SKM-1 (cell line): Measurements from ENCODE around the gene HIVEP3.

Experiments
- DNase-seq: peaks from one replicate; lab custom pipeline; 2025; ENCODE audit not compliant: unreplicated experiment; lab: John Stamatoyannopoulos, UW

Gene HIVEP3

DNA sequence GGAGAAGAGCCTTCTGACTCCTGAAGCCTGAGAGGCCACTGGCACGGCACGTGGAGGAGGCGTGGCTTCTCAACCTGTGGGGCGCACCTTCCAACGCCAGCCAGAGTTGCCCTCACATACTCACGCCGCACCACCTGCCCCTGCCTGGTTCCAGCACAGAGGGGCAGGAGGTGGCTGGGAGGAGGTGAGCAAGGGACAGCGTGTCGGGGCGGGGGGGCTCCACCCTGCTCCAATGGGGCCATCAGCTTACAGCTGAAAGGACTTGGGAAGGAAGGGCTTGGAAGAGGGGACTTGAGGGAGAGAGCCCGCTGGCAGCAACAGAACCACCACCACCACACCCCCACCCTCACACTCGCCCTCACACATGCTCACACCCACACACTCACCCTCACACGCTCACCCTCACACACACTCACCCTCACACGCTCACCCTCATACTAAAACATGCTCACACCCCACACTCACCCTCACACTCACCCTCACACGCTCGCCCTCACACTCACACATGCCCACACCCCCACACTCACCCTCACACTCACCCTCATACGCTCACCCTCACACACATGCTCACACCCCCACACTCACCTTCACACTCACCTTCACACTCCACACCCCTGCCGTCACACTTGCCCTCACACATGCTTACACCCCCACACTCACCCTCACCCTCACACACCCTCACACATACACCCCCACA, 392.7 kb downstream of the HIVEP3 start:
- no peak for DNase-seq

DNA sequence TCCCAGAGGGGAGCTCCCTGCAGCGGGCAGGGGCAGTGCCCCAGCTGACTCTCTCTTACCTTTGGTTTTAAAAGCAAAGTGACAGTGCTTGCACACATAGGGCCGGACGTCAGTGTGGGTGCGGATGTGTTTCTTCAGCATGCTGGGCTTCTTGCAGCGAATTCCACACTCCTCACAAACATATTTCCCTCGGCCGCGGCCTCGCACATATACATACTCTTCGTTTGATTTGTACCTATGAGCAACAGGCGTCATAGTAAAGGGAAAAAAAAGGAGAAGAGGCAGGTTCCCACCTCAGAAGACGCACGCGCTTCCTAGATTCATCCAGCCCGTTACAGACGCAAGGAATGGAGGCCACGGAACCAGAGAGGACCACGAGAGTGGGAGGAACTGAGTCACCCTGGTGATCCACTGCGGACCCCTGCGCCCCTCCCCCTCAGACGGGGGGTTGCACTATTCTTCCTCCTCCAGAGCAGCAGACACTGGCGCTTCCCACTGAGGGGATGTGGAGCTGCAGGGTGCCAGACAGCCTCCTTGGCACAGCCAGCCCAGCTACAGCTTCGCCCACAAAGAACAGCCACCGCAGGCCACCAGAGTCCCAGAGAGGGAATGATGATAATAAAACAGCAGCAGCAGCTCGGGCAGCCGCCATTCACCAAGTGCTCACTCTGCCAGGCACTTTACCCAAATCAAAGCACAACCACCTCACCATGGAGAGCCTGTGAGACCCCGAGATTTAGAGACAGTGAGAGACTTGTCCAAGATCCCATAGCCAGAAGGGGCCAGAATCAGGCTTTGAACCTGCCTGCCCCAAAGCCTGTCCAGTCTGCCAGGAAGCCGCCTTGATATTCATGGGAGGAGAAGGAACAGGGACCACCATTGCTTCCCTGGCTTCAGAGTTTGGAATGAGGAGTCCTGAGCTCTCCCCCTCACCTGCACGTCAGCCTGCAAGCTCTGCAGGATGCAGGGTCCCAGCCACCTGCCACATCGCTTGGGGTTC, 393.7 kb downstream of the HIVEP3 start:
- DNase-seq: no peak

DNA sequence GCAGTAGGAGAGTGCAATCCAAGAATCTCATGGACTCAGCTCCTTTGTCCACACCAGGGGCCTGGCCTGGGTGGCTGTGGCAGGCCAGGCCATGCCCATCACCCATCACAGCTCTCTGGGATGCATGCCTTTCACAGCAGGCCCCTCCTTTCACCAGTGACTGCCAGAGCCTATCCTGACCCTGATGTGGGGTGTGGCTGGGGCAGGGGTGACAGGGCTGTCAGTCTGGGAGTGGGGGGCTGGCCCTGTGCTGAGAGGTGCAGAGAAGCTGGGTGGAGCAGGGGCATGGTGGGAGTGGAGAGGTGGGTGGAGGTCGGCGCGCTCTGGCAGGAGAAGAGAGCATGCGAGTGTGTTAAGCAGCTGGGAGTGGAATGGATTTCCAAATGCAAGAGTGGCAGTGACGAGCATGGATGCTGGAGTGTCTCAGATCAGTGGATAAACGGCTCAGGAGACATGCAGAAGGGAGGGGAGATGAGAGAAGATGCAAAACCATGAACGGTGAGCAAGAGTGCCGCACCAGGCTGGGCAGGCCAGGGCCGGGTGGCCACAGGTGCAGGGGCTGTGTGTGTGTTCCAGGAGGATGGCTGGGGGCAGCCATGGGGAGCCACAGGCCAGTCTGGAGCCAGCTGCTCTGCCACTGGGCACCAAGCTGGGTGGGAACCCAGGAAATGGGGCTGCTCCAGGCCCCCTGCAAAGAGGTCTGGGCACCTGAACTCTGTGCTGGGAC, 394.6 kb downstream of the HIVEP3 start:
- DNase-seq: no peak

DNA sequence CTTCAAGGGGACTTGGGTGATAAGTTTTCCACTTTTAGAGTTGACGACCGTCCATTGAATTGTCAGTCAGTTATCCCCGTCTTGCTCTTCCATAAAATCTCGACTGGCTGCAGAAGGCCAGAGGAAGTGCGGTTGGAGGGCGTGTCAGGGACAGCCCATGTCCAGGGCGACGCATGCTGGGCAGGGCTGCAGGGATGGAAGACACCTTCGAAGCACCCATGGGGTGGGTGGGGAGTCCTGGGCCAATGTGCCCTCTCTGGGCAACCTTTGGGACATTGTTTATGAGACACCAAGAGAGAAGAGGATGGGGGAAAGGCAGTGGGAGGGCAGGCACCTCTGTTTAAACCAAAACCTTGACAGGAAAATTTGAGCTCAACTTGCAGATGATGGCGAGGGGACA, 395.7 kb downstream of the HIVEP3 start:
- no peak for DNase-seq

DNA sequence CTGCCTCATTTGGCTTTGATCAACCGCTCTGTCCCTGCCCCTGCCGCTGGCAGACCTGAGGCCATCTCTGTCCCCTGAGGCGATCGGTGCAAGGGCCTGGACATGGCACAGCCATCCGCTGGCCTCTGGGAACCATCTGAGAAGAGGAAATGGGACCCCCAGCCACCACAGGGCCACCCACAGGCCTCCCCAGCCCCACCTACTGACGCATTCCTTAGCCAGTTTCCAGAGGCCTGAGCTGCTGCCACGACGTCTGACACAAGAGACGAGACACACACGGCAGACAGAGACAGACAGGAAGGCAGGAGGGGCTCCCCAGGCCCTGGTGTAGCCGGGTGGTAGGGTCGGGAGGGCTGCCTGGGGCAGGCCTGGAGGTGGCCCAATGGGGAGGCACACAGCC, 397.0 kb downstream of the HIVEP3 start:
- no peak for DNase-seq

DNA sequence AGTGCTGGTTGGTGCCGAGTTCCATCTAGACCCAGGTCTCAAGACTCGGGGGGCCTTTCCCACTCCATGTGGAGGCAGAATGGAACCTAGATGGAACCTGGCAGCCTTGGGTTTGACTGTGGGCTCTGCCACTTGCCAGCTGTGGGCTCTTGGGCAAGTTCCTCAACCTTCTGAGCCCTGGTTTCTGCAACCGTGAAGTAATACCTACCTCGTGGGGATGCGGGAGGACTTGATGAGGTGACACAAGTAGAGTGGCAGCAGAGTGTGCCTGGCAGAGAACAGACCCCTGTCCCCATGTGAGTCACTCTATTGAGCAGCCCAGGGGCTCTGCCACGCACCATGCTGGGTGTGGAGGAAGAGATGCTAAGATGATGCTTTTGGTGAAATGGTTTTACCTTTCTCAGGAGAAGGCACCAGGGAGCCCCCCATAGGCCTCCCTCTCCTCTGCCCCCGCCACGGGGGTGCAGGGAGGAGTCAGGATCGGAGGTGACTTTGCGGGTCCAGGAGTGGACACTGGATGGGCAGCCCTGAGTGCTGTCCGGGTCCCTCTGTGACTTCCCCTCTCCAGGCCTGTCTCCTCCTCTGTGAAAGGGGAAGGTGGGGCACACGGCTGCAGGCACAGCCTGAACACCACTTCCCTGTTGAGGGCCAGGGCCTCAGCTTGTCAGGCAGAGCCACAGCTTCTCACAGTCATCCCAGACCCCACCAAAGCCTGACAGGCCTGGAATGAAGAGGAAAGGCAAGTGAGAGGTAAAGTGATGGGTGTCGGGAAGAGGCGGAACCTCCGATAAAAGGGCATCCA, 397.6 kb downstream of the HIVEP3 start:
- peak; percentile 36 for DNase-seq

DNA sequence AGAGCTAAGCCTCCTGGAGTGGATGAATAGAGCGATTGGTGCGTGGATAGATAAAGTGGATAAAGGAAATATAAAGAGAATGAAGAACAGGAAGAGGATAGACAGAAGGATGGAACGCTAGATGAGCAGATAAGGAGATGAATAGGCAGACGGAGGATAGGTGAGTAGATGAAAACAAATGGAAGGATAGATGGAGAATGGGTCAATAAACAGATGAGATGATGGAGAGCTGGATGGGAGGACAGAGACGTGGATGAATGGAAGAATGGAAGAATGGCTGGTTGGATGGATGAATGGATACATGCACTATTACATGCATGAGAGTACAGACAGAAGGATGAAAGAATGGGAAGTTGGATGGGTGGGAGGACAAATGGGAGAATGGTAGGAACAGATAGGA, 399.1 kb downstream of the HIVEP3 start:
- no peak for DNase-seq

DNA sequence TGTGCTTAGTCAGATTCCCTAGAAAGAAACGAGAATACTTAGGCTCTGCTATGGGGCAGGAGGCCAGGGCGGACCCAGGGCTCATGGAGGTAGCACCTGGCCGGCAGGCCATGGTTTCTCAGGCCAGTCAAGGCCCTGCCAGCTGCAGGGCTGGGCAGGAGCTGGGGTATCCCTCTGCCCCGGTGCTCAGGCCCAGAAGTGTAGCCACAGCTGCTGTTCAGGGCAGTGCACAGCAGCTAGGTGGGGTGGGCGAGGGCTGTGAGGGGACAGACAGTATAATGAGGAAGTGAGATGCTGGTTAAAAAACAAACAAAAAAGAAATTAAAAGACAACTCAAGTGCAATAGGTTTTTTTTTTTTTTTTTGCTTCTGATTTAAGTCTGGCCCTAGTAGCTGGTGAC, 400.3 kb downstream of the HIVEP3 start:
- DNase-seq: no peak

DNA sequence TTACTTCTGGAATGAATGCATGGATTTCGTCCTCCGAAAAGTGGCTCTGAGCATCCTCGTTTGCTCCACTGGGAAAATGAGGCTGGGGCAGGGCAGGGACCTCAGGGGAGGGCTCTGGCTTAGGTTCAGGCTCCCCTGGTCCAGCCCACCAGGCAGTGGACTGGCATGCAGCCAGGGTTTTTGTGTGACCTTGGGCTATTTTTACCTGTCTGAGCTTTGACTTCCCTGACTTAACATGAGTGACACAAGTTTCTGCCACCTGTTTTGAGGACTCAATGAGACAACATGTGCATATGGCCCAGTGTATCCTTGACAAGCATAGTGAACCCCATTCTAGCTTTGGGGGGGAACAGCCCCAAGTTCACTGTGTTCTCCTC, 401.7 kb downstream of the HIVEP3 start:
- no peak for DNase-seq

DNA sequence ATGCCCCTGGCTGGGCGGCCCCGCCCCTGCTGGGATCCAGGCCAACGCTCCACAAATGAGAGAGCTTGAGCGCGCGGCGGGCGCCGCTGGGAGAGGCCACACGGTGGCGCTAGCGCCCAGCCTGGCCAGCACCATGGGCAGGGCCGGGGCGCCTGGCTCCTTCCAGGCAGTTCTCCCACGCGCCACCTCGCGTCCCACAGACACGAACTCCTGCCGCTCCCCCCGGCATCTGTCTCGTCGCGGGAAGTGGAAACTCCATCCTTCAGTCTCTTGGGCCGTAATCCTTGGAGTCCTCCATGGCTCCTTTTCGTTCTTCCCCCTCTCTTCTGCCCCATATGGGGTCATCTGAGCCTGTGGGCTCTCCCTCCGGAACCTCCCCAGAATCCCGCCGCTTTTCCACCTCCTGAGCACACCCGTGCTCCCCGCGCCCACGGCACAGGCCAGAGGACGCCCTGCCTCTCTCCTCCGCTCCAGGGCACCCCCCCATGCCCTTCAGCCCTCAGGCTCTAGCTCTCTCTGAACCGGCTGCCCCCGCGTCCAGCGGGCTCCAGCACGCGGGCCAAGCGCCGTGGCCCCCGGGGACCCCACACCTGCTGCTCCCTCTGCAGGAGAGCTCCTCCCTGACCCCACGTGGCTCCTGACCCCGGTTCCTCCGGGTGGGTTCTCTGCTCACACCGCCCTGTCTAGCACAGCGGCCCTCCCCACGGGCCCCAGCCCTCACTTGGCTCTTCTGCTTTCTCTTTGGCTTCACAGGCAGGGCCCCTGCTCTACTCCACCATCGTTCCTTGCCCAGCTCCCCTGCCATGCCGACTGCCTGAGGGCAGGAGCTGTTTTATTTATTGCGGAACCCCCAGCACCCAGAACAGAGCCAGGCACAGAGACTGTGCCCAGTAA, 402.3 kb downstream of the HIVEP3 start:
- DNase-seq: peak; percentile 64

DNA sequence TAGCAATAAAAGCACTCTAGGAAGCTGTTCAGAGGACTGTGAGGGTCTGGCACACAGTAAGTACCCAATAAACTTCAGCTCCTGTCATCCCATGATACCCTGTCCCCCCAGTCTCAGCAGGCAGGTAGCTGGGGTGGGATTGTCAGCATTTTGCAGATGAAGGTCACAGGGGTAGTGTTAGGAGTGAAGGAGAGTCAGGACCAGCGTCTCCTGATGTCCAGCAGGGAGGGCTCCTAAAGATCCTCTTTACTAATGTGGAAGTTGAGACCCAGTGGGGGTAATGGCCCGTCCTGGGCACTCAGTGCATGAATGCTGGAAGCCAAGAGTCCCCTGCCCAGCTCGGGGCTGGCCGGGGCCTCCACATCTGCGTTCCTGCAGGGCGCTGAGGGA, 402.9 kb downstream of the HIVEP3 start:
- no peak for DNase-seq

DNA sequence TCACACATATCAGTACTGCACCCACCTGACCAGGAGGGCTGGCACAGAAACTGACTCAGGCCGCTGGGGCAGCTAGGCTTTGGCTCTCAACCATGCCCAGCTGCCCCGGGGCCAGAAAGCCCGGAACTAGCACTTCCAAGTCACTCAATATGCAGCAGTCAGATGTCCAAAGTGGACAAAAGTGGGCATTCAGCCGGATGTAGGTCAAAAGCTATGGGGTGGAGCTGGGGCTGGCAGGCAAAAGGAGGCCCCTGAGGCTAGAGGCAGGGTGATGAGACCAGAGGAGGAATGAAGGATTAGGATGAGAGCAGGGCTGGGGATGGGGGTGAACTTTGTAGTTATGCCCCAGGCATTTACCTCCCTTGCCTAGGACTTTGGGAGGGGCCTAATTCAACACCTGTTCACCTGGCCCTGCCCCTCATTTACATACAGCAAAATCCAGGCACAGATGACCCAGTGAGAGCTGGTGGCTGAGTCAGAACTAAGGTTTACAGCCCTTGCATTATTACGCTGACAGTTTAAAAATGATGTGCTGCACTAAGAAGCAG, 403.5 kb downstream of the HIVEP3 start:
- DNase-seq: no peak

DNA sequence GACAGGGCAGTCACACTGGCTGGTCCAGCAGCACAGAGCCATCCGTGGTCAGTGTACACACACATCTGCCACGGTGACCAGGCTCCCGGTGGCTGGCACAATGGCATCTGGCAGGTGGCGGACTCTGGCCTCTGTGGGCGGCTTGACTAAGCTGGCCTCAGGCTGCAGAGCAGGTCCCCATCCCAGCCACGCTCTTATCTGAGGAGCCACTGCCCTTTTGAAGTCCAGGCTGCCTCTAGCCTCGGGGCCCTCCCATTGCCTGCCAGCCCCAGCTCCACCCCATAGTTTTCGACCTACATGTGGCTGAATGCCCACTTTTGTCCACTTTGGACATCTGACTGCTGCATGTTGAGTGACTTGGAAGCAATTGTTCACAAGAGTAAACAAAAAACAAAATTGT, 404.3 kb downstream of the HIVEP3 start:
- DNase-seq: no peak

DNA sequence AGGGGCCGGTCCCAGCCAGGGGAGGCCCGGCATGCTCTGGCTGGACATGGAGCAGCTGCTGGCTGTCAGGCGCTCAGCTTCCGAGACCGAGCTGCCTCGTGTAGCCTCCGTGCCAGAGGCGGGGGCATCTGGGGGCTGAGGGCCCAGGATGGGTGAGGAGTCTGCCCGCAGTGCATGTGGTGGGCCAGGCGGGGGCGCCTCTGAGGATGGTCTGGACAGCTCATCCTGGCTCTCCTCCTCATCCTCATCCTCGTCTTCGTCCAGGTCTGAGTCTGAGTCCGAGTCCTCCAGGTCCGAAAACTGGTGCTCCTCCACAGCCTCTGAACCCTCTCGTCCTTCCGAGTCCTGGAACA, 405.4 kb downstream of the HIVEP3 start:
- no peak for DNase-seq

DNA sequence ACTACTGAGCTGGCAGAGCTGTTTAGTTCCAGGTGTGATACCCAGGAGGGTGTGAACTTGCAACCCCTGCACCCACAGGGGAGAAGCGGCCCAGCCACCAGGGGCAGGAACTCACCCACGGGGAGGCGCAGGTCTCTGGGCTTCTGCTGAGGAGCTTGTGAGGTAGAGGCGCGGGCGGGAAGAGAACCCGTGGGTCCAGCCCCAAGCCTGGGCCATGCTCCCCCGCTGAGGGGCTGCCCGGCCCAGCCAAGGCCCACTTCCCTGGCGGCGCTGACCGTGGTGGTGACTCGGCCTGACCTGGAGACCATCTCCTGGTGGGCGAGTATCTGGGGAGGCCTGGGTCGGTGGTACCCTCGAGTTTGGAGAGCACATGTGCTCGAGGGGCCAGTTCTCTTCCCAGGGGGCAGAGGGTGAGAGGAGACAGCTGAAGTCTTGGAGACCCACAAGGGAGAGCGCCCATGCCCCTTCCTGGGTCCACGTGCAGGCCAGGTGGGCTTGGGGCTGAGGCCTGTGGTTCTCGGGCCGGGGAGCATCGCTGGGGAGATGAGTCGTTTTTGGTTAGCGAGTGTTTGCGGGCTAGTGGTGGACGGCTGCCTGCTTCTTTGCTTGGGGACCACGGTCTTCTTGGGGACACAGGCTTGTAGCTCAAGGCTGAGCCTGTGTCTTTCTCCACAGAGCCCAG, 405.9 kb downstream of the HIVEP3 start:
- DNase-seq: no peak

DNA sequence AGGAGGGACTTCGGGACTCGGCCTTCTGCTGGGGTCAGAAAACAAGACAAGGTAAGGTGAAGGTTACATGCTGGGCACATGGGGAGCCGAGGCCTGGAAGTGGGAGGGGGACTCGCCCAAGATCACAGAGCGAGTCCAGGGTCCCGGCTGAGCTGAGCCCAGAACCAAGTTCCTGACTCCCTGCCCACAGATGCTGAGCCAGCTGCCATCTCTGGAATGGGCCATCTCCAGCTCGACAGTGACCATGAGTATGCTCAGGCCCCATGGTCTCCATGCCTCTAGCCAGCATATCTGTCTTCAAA, 407.5 kb downstream of the HIVEP3 start:
- DNase-seq: no peak

DNA sequence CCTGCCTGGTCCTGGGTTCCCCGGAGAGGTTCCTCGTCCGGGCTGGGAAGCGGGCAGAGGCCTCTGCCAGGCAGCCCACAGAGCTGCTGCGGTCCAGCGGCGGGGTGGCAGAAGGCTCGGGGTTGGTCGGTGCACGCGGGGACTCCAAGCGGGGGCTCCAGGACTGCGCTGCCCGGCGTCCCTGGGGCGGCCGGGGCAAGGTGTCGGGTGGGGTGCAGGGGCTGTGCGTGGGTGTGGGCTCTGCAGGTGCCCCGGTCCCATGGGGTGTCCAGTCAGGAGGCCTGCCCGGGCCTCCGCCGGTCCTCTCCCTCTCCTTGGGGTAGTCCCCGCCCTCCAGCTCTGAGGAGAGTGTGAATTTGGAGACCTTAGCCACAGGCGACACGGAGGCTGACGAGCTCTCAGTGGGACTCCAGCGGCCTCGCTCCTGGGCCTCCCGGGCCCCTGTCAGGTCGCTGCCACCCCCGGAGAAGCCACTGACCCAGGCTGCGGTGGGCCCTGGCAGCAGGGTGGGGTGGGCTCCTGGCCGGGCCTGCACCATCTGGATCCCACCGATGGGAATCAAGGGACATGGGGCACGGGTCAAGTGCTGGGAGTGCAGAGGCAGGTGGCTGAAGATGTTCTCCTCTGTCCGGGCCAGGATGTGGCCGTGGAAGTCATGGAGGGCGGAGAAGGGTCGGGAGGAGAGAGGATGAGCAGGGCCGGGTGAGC, 408.0 kb downstream of the HIVEP3 start:
- DNase-seq: no peak

DNA sequence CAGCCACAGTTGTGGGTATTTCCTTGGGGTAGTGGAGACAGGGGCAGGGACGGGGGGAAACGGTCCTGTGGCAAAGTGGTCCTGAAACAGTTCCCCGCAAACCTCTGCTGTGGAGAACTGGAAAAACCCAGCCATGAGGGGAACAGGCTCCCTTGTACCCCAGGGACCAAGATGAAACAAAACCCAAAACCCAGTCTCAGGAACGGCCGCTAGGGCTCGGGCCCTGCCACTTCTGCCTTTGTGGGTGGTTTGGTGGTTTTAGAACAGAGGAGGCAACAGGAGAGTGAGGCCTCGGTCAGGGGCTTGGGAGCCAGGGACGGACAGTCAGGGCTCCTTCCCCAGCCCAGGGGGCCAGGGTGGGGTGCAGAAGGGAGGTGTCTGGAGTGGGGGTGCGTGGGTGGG, 409.5 kb downstream of the HIVEP3 start:
- peak; percentile 15 for DNase-seq

DNA sequence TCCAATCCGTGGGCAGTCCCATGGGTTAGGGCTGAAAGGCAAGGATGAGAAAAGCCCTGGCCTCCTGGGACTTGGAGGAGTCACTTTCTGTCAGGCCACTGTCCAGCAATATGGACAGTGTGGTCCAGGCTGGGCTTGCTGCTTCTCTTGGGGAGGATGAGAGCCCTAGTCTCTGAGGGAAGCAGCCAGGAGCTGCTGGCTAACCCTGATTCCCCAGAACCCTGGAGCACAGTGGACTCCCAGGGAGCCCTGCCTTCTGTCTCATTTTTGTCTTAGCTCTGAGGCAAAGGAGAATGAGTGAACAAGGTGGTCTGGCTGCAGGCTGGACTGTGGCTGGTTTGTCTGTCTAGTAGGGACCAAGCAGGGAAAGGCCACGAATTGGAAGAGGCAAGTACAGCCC, 410.4 kb downstream of the HIVEP3 start:
- DNase-seq: no peak
